CD4-positive, alpha-beta T cell treated with Interleukin-4 for 4 hours (primary cell): ENCODE results near the gene TNFRSF25.
"Not testable (repeated sequence)": the region's sequence is repeated elsewhere in the genome, so short reads cannot be mapped to it uniquely, and the experiment has no call there.

Experiments
- DNase-seq: peaks from one replicate; pipeline ENCODE4 v3.0.0-alpha.2; 2020

Gene TNFRSF25

DNA sequence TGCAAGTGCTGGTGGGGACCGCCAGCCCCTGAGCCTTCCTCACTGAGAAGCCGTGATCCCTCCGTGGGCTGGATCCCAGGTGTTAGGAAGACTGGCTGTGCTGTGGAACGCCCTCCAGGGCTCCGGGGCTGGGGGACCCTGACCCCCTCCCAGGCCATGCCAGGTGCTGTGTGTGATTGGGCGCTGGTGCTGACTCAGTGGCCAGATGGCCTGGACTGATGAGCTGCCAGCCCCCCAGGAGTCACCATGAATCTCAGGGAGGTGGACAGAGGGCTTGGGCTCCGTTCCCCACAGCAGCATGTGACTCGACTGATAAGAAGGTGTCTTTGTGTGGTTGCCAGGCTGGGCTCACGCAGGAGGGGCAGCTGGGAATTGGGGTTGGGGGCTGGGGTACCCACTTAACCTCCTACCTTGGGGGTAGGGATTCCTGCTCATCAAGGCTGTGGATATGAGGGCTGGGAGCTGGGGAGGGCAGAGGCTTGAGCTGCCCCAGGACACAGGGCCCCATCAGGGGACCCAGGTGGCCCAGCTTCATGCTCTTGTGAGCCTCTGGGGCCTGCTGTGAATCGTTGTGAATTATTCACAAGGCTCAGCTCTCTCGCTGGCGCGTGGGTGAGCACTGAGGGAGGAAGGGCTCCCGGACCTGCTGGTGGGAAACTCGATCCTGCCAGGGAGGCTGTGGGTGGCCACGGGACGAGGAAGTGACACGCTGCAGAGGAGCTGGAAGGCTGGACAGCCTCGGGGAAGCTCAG, 36.1 kb downstream of the TNFRSF25 start:
- not testable (repeated sequence) for DNase-seq

DNA sequence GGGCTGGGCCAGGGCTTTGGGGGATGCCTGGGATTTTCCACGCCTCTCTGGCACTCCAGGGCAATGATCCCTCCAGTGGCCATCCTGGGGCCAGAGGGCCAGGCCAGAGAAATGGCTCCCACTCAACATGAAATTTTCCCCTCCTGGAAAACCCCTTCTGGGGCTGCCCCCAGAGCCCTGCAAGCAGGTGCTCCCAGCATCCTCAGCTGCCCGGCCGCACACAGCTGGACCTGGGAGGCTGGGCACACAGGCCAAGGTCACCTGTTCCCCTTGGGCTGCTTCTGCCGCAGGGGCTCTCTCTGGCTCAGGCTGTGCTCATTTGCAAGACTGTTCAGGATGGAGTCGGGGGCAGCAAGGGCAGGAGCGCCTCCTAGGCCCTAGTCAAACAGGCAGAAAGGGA, 37.5 kb downstream of the TNFRSF25 start:
- not testable (repeated sequence) for DNase-seq

DNA sequence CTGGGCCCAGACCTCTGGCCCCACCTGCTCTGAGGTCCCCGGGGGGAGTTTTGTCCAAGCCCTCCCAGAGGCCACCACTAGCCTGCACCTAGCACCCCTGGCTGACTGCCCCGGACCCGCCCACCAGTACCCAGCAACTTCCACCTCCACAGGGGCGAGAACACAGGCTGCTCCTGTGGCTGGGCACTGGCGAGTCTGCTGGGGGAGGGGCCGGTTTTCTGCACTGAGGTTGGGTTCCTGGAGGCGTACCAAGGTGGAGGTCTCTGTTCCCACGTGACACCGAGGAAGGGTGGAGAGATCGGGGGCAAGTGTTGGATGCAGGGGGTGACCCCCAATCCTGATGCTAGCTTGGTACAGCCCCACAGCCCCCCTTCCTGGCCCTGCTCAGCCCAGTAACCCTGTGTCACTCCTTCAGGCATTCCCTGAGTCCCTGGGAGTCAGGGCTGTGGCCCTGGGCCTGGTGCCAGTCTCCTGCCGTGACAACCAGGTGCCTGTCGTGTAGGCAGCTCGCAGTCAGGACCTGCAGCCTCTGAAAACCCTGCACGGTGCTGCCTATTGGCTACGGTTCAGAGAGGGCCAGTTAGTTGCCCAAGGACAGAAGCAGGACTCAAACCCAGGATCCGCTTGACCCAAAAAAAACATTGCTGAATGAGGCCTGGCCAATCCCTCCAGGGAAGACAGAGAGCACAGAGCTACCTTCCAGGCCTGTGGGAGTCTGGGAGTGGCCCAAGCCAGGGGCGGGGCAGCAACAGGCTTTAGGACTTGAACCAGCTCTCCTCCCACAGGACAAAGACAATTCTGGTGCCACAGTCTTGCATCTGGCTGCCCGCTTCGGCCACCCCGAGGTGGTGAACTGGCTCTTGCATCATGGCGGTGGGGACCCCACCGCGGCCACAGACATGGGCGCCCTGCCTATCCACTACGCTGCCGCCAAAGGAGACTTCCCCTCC, 38.3 kb downstream of the TNFRSF25 start:
- DNase-seq: no peak

DNA sequence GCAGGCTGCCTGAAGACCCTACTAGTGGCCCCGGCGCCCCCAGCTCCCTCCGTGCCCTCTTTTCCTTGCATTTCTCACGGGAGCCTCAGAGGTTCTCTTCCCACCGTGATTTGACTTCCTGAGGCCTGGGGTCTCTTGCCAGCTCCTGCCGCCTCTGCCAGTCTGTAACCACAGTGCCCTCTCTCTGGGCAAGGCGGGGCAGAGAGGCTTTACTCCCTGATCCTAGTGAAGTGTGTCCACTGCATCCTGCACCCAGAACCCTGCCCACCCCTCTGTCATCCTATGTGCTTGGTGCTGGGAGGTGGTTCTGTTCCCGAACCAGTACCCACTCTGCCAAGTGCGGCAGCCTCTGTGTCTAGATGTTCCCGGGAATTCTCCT, 39.0 kb downstream of the TNFRSF25 start:
- no peak for DNase-seq

DNA sequence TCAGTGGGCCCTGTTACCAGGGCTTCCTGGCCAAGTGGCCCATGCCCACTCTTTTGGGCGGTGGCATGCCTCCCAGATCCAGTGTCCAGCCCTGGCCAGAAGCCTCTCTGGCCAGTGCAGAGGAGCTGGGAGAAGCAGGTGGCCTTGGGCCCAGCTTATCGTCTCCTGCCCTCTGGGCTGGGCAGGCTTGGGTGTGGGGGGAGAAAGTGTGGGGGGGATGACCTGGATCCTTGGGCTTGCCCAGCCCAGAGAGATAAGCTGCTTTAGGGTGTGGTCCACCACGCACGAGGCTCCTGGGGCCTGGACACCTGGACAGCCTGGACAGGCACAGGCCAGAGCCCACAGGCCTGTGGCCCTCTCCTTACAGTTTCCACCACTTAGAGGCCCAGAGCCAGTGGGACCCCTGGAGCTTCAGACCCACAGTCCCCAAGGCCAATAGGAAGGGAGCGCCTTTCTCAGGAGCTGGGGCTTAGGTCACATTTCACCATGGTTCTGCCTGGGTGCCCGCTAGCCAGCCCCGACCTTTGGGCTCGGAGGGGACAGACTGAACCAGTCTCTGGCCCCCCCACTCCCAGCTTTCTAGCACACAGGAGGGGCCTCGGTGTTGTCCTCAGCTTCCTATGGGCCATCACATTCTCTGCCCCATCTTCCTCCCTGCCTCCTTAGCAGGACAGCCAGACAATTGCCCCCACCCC, 39.5 kb downstream of the TNFRSF25 start:
- no peak for DNase-seq

DNA sequence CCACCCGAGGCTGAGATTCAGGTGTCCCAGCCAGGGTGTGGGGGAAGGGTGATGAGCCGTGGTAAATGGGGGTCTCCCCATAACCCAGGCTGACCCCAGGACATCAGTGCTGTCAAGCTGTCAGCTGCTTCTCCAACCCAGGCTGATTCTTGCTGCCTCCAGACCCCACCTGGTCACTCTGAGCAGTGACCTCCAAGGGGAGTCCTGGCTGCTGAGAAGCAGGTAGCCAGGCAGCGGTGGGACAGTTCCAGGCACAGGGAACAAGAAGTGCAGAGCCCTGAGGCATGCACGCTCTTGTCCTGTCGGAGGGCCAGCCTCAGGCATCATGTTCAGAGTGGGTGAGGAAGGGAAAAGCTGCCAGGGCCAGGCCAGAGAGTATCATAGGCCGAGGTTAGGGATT, 40.3 kb downstream of the TNFRSF25 start:
- DNase-seq: no peak

DNA sequence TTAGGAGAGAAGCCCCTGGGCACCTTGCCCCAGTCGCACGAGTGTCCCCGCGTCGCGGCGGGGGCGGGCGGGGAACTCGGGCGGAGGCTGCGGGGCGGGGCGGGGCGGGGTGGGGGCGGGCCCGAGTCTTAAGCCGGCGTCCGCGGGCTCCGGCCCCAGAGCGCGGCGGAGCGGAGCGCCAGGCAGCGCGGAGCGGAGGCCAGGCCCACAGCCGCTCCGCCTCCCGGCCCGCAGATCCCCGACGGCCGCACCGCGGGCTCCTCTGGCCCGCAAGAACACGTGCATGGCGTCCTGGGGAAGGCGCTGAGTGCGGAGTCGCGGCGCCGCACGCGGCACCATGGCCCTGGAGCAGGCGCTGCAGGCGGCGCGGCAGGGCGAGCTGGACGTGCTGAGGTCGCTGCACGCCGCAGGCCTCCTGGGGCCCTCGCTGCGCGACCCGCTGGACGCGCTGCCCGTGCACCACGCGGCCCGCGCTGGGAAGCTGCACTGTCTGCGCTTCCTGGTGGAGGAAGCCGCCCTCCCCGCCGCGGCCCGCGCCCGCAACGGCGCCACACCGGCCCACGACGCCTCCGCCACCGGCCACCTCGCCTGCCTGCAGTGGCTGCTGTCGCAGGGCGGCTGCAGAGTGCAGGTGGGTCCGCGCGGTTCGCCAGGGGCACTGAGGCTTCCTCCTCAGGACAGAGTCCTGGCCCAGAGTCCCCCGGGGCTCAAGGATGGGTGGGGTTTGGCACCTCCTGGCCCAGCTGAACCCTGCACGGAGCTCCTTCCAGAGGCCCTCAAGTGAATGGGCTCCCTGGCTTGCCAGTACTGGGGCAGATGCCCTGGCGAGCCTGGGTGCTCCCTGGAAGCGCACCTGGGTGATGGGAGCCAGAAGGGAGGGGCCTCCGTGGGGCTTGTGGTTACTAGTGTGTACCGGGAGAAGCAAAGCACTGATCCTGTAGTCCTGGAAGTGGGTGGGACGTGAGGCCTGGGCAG, 41.1 kb downstream of the TNFRSF25 start, which contains the start of gene ESPN:
ESPN (plus strand) TSS at position 158 of the 975 bp plus-strand sequence; CDS start at position 338, 180 bp downstream.
- DNase-seq: no peak

DNA sequence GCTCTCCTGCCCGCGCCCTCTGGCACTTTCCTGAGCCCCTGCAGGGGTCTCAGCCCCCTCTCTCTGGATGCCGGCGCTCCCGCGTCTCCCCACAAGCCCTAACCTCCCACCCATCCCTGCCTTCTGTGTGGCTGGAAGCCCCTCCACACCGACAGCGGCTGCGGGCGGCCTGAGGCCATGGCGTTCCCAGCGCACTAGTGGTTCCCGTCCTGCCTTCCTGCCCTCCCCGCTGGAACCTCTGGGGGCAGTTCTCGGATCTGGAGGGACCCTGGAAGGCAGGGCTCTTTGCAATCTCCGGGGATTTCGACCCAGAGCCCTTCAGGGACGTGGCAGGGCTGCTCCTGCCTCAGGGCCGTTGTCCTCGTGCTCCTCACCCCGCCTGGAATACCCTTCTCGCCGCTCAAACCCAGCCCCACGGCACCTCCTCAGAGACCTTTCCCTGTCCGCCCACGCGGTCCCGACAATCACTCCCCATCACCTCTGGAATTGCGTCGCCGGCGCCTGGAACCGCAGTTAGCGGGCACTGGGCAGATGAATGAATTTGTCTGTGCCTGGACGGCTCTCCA, 41.9 kb downstream of the TNFRSF25 start:
- DNase-seq: no peak

DNA sequence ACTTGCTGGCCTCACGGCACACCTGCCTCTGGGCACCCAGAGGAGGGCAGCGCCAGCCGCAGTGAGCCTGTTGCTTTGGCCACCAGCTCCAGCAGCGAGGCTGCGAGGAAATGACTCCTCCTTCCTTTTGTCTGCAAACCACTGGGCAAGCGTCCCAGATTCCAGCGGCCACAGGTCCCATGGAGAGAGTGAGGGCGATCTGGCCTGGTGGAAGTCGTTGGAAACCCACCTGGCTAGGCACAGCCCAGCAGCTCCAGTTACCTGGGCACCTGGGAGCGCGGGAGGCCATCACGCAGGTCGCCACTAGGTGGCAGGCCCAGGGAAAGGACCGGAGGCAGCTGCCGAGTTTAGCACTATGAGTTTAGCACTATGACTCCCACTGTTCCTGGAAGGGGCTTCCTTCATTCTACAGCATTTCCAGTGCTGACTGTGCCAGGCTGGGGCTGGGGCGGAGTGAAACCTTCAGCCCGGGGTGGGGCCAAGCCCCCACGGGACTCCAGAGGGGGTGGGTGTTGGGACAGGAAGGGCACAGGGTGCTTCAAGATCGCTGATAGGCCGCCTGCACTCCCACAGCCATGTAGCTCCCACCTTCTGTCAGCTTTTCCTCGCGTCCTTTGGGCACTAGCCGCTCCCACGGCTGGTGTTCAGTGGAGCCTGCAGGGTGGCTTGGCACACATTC, 42.5 kb downstream of the TNFRSF25 start:
- DNase-seq: peak; percentile 67

DNA sequence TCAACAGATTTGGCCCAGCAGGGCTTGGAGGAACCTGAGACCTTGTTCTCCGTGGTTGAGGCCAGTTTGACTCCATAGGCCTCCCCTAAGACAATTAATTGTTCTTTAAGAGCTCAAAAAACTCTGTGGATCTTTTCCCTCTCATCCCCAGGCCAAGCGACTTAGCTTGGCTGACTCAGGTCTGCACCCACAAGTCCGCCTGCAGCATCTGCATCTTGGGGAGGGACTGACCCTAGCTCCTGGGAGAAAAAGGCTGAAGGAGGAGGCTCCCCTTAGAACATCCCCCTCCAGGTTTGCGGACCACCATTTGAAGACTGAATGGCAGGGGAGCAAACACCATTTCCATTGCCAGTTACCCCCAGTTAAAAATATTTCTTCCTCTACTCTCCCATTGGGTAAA, 44.7 kb downstream of the TNFRSF25 start:
- no peak for DNase-seq

DNA sequence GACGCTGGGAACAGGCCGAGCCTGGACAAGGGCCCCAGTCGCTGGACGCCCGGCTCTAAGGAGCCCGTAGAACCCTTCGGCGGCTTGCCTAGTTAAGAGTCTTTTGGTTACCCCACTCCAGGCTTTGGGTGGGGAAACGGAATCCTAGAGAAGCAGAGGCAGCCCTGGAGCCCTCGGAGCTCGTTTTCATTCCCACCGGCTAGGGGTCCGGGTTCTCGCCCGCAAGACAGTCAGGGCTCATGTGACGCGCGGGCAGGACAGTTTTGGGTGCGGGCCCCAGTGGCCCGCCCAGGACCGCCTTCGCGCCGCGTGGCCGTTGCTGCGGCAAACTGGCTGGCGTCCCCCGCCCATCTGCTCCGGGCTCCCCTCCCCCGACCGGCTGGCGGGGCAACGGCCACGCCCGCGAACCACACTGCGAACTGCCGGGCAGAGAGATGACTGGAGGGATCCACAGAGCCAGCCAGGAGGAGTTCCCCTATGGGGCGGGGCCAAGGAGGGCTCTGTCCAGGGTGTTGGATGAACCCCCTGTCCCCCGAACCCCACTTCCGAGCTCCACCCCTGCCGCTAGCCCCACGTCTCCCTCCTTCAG, 45.4 kb downstream of the TNFRSF25 start:
- no peak for DNase-seq

DNA sequence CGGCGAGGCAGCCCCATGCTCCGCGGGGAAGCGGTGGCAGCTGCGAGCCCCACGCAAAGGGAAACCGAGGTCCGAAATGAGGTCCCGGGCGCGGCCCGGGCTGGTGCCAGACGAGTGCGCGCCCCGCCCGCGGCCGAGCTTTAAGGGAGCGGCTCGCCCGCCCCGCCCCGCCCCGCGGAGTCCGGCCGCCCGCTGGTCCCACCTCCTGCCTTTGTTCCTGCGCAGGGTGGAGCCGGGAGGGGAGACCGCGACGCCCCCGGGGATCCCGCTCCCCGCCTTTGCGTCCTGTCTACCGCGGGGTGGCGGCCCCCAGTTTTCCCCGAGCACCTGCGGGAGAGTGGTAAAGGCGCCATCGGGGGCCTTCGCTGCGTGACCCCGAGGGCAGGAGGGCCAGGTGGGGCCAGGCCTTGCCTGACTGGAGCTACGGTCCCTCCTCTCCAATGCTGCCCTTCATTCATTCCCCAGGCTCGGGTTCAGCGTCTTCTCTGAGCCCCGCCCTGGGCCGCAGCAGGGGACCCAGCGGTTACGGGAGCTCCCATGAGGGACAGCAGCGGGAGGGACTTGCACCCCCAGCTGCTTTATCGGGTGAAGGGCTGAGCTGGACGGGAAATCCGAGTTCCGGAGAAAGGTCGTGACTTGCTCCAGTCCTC, 46.0 kb downstream of the TNFRSF25 start, which contains the start of gene HES2:
HES2 (minus strand) TSS at position 116 of the 650 bp plus-strand sequence; CDS start at position 17, 99 bp downstream.
- no peak for DNase-seq

DNA sequence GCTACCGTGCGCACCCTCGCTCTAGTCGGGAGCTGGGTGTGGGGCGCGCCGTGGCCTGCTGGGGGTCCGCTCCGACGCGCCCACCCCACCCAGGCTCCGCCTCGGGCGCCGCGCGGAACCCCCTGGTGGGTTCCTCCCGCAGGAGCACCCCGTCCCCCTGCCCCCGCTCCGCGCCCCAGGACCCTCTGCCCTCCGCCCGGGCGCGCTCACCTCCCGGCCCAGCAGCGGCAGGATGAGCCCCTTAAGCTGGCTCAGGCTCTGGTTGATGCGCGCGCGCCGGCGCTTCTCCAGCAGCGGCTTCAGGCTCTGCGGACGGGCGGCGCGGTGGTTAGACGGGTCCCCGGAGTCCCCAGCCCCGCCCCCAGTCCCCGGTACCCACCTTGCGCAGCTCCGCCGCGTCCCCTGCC, 46.6 kb downstream of the TNFRSF25 start:
- DNase-seq: no peak

DNA sequence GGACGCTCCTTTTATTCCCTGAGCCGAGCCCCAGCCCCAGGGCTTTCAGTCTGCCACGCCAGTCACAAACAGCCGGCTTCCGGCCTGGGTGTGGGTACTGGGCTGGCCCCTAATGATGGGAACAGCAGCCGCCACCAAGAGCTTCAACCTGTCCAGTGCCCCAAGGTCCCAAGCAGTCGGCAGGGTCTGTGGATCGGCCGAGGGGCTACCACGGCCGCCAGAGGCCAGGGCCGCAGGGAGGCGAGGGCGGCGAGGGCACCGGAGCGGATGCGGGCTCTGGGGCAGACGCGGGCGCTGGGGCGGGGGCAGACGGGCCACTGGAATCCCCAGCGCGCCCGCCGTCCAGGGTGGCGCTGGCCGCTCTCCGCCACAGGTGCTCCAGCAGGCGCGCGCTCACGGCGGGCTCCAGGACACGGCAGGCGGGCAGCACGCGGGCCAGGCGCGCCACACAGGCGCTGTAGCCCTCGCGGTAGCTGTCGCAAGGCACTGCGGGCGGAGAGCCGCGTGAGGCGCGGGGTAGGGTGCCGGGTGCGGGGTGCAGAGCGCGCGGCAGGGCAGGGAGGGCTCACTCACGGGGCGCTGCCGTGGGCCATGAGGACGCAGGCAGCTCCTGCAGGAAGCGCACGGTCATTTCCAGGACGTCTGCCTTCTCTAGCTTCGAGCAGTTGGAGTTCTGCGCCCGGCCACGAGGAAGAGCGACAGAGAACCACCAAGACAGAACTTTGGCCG, 47.1 kb downstream of the TNFRSF25 start:
- DNase-seq: no peak

DNA sequence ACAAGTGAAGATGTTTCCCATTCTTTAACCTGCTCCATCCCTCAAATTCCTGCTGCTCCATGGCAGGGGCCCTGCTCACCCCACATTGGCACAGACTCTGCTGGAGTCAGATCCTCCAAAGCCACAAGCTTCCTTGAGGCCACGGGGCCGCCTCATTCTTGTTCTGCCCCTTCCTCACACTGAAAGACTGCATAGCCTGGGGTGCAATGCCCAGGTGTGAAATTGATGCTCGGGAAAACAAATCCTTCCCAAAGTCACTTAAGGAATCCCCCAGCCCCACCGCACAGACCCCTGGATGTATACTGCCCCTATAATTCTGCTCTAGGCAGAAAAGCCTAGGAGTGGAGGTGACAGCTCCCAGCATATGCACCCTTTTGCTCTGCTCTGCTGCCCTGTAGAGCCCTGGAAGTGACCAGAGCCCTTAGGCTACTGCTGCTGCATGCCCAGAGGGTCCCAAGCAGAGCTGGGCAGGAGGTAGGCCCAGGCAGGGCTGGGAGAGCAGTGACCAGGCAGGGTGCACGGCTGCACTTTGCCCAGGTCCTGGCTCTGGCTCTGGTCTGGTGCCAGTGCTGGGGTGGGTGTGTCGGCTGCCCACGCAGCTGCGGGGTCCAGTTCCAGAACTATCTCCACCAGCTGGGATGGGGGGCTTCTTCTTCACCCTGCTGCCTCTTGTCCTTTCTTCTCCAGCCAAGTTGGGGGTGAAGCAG, 47.9 kb downstream of the TNFRSF25 start:
- DNase-seq: no peak

DNA sequence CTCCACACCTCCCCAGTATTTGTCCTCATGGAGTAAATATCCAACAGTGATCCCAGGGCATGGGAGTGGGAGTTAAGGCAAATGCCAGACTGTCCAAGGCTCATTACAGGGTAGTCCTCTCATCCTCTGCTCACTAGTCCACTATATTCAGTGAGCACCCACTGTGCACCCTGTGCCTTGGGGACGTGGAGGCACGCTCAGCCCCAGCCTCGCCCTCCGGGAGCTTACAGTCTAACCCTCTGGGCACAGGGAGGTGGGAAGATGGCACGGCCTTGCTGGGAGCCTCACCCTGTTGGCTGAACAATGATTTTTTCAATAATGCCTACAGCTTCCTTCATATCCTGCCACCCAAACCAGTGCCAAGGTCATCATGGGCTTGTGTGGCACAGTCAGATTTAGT, 49.1 kb downstream of the TNFRSF25 start:
- no peak for DNase-seq

DNA sequence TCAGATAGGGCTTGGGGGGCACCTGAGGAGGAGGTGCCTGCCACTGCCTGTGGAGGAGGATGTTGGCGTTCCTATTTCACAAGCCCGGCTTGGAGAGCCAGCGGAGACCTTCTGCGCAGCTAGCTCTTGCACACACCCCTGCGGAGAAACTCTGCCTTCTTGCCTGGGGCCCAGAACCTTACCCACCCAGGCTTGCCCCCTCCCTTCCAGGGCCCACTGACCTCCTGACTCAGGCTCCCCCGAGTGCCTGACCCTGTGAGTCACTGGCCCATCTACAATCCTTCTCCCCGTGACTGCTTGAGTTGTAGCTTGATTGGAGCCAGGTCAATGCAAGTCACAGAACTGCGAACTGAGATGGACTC, 49.7 kb downstream of the TNFRSF25 start:
- DNase-seq: no peak

DNA sequence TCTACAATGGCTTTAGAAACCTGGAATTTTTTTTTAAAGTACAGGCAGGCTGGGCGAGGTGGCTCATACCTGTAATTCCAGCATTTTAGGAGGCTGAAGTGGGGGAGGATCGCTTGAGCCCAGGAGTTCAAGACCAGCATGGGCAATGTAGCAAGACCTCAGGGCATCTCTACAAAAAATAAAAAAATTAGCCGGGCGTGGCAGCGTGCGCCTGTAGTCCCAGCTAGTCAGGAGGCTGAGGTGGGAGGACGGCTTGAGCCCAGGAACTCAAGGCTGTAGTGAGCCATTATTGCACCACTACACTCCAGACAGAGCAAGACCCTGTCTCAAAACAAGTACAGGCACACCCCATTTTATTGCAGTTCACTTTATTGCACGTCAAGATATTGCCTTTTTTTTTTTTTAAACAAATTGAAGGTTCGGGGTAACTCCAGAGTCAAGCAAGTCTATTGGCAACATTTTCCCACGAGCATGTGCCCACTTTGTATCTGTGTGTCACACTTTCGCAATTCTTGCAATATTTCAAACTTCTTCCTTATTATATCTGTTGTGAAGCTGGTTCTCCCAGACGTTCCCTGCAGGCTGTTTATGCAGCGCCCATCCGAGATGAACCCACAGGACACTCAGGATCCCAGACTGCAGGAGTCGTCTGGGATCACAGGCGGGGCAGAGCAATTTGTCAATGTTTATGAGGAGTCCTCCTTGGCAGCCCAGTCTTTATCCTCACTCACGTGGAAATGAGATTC, 50.9 kb downstream of the TNFRSF25 start:
- DNase-seq: no peak
